MM.1S (cell line): Measurements from ENCODE around the gene DENND2A.

Source experiments
- EZH2 ChIP-seq: fragments of 300-600 bp; sonication (generic); optimal IDR thresholded peaks from 2 replicates; pipeline ENCODE3; 2017; ENCODE audit warnings: low read depth, mild to moderate bottlenecking, antibody characterized with exemption, low read length, mixed read lengths
- TF ChIP-seq, protein P1 (sequence below): fragments of 300-600 bp; sonication (generic); IDR thresholded peaks from 2 replicates; pipeline ENCODE4 v1.5.1; 2016; ENCODE audit warnings: antibody characterized with exemption, low read length, mixed read lengths

DNA sequence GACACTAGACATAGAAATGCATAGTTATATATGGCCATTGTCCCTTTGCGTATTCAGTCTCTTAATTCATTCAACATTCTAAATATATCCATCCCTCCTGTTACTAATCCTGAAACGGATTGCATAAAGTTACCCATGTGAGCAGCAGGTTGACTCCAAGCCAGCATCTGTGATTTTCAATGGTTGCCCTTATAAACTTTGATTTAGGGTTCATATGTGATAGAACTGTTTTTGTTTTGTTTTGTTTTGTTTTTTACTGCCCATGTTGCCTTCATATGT, 13.4 kb upstream of the DENND2A start:
- TF ChIP-seq, protein P1, sequence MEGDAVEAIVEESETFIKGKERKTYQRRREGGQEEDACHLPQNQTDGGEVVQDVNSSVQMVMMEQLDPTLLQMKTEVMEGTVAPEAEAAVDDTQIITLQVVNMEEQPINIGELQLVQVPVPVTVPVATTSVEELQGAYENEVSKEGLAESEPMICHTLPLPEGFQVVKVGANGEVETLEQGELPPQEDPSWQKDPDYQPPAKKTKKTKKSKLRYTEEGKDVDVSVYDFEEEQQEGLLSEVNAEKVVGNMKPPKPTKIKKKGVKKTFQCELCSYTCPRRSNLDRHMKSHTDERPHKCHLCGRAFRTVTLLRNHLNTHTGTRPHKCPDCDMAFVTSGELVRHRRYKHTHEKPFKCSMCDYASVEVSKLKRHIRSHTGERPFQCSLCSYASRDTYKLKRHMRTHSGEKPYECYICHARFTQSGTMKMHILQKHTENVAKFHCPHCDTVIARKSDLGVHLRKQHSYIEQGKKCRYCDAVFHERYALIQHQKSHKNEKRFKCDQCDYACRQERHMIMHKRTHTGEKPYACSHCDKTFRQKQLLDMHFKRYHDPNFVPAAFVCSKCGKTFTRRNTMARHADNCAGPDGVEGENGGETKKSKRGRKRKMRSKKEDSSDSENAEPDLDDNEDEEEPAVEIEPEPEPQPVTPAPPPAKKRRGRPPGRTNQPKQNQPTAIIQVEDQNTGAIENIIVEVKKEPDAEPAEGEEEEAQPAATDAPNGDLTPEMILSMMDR, result no peak
- no peak for TF ChIP-seq EZH2
